HG03354 (cell line): ENCODE measurements around the gene ISOC2.
"Not testable (repeated sequence)": the region's sequence is repeated elsewhere in the genome, so short reads cannot be mapped to it uniquely, and the experiment has no call there.

Experiments used
- ATAC-seq: cut with Tn5 transposase; IDR thresholded peaks from one replicate; pipeline ENCODE4 v1.9.1; 2021; ENCODE audit warnings: mild to moderate bottlenecking; ENCODE audit not compliant: unreplicated experiment, poor library complexity, severe bottlenecking

ISOC2 gene

GRCh38 chr19:55419624-55420236, 41.7 kb downstream of the ISOC2 start:
- no peak for ATAC-seq

- no peak for ATAC-seq
Measured at GRCh38 chr19:55419103-55419502, 42.3 kb downstream of the ISOC2 start.

- ATAC-seq: no peak
Measured at GRCh38 chr19:55418185-55418584, 43.3 kb downstream of the ISOC2 start.

GRCh38 chr19:55410168-55410567, 51.3 kb downstream of the ISOC2 start:
- ATAC-seq: no peak

- not testable (repeated sequence) for ATAC-seq
Measured at GRCh38 chr19:55409179-55409578, 52.3 kb downstream of the ISOC2 start.

GRCh38 chr19:55408533-55408872, 52.9 kb downstream of the ISOC2 start:
- ATAC-seq: no peak

GRCh38 chr19:55407800-55408532, 53.5 kb downstream of the ISOC2 start:
- peak; percentile 90 for ATAC-seq

- peak; percentile 12 for ATAC-seq
Measured at GRCh38 chr19:55407550-55407799, 54.0 kb downstream of the ISOC2 start, which contains the start of gene UBE2S. UBE2S (minus strand) TSS chr19:55407788; CDS start chr19:55407589, 199 bp downstream.

GRCh38 chr19:55406826-55407549, 54.5 kb downstream of the ISOC2 start:
- ATAC-seq: peak; percentile 3

- no peak for ATAC-seq
Measured at GRCh38 chr19:55406091-55406825, 55.2 kb downstream of the ISOC2 start.

- no peak for ATAC-seq
Measured at GRCh38 chr19:55405638-55406037, 55.8 kb downstream of the ISOC2 start.
